NCI-H2196 treated with DMSO at 0.1 percent for 48 hours (cell line): ENCODE measurements around the gene BACH2.
"Not testable (repeated sequence)": the region's sequence is repeated elsewhere in the genome, so short reads cannot be mapped to it uniquely, and the experiment has no call there.

Experiments used
- DNase-seq: peaks from one replicate; lab custom pipeline; 2025; ENCODE audit not compliant: unreplicated experiment; lab: John Stamatoyannopoulos, UW

The BACH2 gene

DNA sequence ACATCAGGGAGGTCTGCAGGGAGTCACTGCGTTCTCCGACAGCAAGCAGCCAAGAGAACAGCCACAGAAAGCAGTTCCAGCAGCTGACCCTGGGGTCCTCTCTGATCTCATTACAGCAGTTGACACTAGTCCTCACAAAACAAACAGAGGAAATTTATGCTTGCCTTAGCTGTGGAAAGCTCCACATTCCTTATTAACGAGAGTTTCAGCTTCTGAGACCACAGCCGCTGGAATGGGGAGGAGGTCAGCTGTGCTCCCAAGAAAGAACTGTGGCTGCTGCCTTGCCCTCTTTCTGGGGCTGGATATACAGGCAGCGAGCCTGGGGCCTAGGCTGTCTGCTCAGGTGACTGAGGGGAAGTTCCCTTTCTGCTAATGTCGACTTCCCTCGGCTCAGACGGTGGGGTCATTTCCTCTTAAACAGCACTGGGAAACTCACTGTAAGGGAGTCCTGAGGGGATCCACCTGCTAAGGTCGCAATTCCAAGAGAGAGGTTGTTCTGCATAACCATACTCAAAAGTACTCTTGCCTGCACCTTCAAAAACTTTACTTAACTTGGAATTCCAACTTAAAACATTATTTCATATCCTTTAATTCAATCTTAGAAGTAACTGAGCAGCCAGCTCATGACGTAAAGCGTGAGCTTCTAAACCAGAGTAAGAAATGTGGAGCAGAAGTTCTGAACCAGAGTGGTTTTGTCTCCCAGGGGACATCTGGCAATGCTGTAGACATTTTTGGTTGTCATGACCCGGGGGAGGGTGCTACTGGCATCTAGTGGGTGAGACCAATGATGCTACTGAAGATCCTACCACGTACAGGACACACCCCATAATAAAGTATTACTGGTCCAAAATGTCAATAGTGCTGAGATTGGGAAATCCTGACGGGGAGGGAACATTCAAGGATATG lies 80.3 kb downstream of the BACH2 start:
- DNase-seq, result no peak

DNA sequence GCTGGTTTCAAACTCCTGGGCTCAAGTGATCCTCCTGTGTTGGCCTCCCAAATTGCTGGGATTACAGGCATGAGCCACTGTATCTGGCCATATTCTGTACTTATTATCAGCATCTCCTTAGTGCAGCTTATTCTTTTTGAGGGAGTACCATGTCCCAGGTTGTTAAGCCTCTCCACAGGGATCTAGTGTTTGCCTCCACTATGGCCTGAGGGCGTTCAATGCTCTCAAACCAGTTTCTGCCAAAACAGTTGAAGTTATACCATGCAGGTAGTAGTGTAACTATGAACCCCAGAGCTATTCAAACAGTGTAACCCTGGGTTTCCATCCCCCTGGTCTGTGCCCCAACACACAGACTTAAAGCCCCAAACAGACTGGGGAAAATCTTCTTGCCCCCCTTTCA lies 81.7 kb downstream of the BACH2 start:
- no peak for DNase-seq

DNA sequence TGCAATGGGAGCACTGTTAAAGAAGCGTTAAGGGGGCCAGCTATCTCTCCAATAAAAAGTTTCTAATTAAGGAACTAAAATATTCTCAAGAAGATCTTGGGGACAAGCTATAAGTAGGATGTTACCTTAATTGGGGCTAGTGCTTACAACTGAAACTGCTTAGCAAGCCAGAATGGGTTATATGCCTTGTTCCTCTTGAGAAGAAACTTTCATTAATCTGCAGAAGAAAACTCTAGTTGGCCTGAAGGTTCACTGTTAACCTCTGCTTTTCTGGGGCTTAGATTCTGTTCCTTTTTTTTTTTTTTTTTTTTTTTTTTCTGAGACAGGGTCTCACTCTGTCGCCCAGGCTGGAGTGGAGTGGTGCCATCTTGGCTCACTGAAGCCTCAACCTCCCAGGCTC lies 82.2 kb downstream of the BACH2 start:
- no peak for DNase-seq

DNA sequence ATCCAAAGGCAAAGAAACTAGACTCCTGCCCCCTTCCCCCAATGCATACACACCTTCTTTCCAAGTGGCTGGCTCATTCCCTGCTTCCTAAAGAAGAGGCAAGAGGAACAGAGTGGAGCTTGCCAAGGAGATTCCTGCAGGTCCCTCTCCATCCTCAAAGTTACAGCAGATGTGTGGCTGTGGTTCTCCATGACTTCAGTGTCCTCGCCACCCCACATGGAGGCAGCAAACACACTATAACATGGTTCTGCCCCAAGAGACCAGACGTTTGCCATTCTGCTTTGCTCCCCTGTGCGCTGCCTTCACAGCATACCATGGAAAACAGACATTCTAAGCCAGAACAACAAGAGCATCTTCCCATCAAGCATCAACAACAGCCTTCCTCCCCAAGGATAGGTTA lies 84.4 kb downstream of the BACH2 start:
- no peak for DNase-seq

DNA sequence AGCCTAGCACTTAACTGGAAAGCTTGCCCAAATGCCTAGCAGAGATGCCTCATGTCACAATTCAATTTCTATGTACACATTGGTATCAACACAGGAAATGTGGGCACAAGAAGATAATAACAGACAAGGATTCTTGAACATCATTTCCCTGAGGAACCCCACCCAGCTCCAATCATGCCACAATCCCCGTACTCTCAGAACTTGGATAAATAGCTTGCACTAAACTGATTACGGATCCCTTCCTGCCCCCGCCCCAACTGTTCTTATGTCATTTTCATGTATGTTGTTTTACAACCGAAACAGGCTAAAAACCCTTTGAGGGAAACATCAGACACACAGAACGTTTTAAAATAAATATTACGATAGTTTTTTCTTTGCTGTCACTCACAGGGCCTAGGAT lies 87.1 kb downstream of the BACH2 start:
- no peak for DNase-seq

DNA sequence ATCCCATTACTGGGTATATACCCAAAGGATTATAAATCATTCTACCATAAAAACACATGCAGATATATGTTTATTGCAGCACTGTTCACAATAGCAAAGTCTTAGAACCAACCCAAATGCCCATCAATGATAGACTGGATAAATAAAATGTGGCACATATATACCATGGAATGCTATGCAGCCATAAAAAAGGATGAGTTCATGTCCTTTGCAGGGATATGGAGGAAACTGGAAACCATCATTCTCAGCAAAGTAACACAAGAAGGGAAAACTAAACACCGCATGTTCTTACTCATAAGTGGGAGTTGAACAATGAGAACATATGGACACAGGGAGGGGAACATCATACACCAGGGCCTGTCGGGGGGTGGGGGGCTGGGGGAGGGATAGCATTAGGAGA lies 88.0 kb downstream of the BACH2 start:
- not testable (repeated sequence) for DNase-seq

DNA sequence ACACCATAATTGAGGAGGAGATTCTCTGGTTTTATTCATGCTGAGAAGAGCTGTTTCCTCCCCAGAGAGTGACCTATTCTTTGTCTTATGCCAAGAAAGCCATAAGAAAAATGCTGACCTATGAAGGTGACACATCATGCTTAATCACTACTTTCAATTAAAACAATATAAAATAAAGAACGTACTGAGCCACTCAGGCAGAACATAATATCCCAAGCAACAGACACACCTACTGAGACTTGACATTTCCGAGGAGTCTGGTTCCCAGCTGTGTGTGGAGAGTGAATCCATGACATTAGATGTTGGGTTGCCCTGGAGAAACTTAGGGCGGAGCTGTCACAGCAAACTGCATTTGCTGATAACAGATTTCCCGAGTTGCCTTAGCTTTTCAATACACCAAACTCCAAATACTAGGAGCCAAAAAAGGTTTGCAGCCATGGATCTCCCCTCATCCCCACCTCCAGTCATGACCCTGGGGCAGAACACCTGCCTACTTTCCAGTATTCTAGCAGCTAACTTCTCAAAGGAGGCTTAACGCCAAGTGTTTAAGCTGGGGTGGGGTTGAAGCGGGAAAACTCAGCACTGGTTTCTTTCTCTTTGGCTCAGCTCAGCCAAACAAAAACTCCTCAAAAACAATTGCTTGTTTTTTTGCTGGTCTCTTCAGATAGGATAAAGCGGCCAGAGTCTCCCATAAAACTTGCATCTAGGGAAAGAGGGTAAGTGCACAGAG lies 92.2 kb downstream of the BACH2 start:
- no peak for DNase-seq

DNA sequence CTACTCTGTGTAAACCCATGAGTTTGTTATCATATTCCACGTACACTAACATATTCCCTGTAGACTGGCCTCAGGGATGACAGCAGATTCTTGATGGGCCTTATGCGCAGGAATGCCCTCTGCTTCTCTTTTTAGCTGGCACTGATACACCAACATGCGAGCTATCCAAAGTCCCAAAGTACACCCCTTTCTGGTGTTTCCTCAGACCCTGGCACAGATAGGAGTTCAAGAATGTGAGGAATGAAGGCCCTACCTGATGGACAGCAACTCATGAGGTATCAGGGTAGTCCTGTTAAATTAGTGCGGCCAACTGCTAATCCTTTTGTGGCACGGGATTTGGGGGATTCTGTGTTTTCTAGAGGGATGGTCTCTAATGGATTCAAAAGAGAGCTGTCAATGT lies 93.0 kb downstream of the BACH2 start:
- DNase-seq, result no peak

DNA sequence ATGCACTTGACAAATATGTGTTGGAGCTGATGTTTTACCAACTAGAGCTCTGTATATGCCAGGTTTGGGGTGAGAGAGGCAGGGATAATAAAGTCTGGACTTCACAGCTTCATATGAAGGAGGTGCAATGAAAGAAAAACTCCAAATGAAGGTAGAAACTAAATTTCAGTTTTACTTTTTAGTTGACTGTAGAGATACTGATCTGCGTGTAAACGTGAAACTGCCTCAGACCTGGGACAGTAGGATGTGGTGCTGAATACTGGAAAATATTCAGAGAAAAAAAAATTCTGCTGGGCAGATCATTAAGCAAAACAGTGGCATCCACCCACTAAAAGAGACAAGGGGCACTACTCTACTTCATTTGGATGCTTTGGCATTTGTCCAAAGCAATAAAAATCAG lies 94.5 kb downstream of the BACH2 start:
- DNase-seq, result no peak

DNA sequence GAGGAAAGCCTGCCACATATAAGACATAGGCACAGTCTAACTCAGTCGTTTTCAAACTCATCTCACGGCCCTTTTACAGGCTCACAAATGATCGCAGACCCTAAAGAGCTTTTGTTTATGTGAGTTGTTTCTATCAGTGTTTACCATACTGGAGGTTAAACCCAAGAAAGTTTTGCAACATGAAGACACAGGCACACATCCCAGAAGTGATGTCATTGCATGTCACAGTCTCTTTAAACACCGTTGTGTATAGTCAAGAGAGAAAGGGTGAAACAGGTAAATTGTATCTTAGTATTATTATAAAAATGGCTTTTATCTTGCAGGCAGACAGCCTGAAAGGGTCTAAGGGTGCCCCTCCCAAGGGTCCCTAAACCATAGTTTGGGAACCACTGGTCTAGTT lies 96.7 kb downstream of the BACH2 start:
- no peak for DNase-seq

DNA sequence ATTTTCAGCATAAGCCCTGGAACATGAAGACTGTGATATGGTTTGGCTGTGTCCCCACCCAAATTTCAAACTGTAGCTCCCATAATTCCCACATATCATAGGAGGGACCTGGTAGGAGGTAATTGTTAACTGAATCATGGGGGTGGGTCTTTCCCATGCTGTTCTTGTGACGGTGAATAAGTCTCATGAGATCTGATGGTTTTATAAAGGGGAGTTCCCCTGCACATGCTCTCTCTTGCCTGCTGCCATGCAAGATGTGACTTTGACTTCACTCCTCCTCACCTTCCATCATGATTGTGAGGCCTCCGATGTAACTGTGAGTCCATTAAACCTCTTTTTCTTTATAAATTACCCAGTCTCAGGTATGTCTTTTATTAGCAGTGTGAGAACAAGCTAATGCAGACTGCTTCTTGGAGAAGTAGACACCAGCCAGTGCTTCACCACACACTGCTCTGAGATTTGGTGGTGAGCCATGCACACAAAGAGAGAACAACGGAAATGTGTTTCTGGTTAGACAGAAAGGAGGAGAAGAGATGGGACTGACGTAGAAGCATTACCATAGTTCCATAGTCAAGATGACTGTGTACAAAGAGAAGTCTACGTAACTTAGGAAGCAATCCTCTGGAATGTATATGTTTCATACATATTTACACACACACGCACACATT lies 97.8 kb downstream of the BACH2 start:
- DNase-seq, result no peak

DNA sequence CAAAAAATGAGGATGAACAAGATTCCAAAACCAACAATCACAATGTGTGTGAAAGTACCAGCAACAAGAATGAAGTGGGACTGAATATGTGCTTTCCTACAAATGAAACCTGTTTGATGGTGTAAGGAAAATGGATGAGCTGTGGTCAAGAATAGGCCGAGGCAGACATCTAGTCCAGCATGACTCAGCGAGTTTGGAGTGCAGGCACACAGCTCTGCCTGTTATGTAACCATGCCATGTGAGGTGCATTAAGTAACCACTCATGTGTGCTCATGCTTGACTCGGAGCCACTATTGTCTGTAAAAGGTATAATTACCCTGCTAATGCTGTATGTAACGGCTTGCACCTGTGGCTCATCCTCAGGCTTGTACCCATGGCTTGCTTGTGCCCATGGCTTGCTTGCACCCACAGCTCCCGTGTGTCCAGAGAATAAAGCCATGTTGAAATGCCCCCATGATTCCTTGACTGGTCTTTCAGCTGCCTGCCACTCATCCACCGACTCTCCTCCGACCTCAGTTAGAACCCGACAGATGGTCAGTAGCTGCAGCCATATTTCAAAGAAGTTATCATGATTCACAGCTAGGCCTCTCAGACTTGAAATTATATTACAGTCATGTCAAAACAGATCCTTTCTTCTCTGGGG lies 98.7 kb downstream of the BACH2 start:
- no peak for DNase-seq

DNA sequence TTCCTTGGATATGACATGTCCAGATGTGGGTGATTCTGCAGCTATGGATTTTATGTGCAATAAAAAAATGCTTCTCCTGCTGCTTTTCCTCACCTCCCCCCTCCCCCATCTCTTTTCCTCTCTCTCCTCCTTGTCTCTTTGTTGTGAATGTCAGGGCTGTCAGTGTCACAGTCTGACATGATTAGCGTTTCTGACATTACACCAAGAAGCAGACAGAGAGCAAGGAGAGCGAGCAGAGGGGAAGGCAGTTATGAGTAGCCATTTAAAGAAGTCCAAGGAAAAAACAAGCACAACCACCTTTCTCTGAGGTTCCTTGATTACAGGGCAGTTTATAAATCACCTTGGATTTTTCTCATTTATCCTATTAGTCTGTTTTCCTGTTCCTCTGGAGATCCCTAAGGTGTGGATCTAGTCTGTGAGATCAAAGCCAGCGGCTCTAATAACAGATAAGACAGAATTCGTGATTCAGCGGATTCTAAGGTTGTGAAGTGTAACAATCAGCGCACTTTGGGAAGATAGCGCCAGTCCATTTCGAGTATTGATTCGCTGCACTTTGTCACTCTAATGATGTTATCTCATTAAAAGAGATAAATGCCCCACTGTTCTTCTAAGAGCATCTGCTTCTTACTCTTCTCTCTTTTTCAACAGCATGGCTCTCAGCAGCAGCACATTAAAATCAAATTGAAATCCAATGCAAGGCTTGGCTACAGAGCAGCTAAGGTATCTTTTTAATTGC lies 101.4 kb downstream of the BACH2 start:
- no peak for DNase-seq

DNA sequence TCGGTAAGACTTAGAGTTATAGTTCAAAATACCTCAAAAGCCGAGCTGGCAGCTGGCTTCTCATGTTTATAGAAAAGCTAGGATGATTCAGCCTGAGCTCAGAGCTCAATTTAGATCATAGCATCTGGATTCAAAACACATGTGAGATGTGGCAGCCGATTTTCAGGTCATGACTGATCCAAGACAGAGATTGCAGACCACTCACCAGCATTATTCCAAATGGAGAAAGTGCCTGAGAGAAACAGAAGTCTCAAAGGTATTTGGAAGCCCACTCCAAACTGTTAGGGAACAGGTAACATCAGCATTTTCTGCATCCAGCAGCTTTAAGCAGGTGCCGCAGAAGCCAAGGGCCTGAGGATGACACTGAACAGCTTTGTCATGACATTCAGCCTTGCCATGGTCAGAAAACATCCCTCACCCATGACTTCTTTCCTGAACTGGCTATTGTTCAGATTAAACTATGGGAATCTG lies 102.2 kb downstream of the BACH2 start:
- no peak for DNase-seq

DNA sequence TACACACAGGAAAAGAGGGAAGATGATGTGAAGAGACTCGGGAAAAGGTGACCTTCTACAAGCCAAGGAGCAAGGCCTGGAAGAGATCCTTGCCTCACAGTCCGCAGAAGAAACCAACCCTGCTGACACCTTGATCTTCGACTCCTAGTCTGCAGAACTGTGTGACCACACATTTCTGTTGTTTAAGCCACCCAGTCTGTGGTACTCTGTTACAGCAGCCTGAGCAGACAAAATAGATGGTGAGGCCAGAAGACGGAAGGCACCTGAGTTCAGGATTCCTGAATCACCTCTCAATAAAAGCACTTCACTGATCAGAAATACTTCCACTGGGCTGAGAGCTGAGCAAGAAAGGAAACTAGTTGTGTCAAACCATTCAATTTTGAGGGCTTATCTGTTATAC lies 103.3 kb downstream of the BACH2 start:
- DNase-seq, result no peak

DNA sequence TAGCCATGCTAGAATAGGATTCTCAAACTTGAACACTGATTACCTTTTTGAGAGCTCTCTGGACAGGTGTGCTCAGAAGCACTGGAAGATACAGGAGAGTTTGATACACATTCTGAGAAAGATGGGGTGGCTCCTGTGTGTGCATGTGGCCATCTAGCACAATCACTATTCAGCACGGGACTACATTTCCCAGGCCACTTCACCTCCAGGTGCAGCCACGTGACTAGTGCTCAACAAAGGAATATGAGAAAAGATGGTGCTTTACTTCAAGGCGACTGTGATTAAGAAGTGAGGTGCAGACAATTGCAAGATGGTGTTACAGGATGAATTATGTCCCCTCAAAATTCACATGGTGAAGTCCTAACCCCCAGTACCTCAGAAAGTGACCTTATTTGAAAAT lies 103.8 kb downstream of the BACH2 start:
- no peak for DNase-seq

DNA sequence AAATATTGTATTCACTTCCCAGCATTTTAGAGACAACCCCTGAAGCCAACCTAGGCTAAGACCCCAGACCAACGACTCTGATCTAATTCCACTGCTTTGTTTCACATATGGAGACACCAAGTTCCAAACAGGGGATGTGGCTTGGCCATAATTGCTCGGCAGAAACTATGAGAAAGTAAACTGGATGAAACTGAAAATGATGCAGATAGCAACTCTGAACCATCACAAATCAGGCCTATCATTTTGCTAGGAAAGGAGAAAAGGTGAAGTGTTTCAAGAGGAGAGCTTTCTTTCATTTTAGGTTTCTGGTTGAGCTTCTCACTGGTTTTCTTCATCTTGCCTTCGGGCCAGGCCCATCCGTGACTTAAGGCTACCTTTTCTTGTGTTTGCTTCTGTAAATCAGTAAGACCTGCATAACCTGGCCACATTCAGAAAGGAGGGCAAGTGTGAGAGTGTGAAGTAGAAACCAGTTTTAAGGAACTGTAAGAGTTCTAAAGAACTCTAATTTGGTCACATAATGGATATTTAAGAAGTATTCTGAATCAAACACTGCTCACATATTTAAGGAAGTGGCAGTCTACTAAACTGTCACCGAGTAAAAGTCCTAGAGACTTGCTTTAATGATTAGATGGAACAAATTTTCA lies 105.8 kb downstream of the BACH2 start:
- DNase-seq, result no peak

DNA sequence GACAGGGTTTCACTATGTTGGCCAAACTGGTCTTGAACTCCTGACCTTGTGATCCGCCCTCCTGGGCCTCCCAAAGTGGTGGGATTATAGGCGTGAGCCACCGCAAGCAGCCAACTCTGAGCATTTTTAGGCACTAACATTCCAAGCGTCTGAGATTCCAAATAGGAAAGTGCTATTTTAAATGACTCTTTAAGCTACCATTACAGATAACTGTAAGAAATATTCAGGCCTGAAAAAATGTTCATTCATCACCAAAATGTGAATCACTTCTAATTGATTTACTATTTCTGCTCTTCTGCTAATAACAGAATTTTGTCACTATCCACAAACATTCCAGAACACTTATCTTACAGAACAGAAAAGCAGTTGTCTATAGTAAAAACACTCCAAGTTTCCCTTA lies 106.5 kb downstream of the BACH2 start:
- no peak for DNase-seq

DNA sequence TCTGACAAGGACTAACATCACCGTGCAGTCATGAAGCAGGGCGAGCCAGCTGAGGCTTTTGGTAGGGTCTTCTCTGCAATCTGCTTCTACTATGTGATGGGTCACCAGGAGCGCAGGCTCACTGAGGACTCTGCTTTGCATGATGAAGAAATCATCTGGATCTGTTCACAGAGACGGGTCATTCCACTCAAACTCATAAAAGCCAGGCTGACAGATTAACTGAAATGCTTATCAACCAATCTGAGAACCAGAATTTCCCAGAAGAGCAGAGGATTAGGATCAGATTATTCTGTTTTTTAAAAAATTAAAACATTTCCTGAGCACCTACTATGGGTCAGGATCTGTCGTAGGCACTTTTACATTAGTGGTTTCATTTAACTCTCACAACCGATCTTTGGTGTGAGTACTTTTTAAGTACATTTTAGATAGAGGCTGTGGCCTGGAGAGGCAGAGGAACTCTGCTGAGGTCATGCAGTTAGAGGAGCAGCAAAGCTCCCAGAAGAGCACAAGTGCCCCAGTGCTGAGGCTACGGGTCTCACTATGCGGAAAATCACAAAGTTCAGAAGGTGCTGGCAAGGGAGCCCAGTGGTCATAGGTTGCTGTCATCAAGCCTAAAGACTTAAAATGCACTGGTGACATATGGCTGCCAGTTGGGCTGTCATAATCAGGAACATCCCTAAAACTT lies 109.1 kb downstream of the BACH2 start:
- DNase-seq, result no peak
